Measurements from ENCODE around the gene DNAJB2. TPM values are rescaled to one million over a fixed set of nuclear protein-coding genes. Genes with fewer than 3 reads are reported as not detected.

The DNAJB2 gene
- total and polyA plus RNA-seq, 2 donors (not counting 3 experiments of a cell fraction or from before 2014, with no cell fraction given), result 30.4 to 35.0 TPM

DNA sequence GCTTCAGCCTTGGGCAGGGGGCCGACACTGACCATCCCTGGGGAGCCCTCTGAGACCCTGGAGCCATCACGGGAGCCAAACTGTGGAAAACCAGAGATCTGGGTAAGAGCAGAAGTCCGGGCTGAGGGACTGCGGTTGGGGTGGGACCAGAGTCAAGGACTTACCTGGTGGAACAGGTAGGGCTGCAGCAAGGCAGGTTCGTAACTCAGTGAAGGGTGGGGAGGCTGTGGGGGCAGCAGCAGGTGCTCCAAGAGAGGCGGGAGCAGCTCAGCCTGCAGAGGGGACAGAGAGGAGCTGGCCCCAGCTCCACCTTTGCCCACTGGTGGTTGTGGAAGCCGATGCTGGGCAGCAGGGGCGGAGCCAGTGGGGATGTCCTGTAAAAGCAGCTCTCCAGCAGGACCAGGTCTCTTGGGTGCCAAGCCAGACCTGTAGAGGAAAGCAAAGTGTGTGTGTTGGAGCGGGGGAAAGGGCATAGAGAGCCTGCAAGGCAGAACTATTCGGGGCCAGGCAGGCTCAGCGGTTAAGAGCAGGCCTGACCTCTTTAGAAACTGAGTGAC is 23.3 kb downstream of the DNAJB2 start:
- no peak for TF ChIP-seq JUN (IDR thresholded peaks at IDR 0.05; ENCODE audit: borderline replicate concordance, insufficient read depth, insufficient read length, low read depth)
- TF ChIP-seq, protein P1, sequence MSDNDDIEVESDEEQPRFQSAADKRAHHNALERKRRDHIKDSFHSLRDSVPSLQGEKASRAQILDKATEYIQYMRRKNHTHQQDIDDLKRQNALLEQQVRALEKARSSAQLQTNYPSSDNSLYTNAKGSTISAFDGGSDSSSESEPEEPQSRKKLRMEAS (IDR thresholded peaks at IDR 0.05; ENCODE audit: insufficient read depth, insufficient read length), result no peak
- no peak for TF ChIP-seq POLR2A (IDR thresholded peaks at IDR 0.05; ENCODE audit: low read depth, low read length)
- TF ChIP-seq EZH2 (IDR thresholded peaks at IDR 0.05; ENCODE audit: borderline replicate concordance, low read depth, low read length, severe bottlenecking), result no peak
- H3K36me3 ChIP-seq (ENCODE audit: control insufficient read depth in 2 of 2, extremely low read depth in 1 of 2, insufficient read depth in 2 of 2, low read length in 2 of 2), result no peaks in the 10 kb centered on the region
- ChIA-PET POLR2A (no interaction called here), CTCF (interaction anchor here (1.0 to 1.8 kb wide), 4 partner anchors 8 to 273 kb away, joined by 3 to 8 read pairs (median 4); no protein-coding TSS in a partner anchor)
- H3K79me2 ChIP-seq (ENCODE audit: control insufficient read depth, insufficient read depth, low read length), result no peaks in the 10 kb centered on the region
- no peak for FAIRE-seq
- DNase-seq (ENCODE audit: low read depth, low spot score), result no peak
- H3K27ac ChIP-seq (ENCODE audit: insufficient read depth, low read depth, low read length), result no peak overlapping the region
- H3K9me3 ChIP-seq (replicated peaks; ENCODE audit: control insufficient read depth, insufficient read depth, low read length), result no peaks in the 10 kb centered on the region
- no peaks in the 10 kb centered on the region for H3K4me1 ChIP-seq (ENCODE audit: control insufficient read depth, extremely low read depth, insufficient read depth, low read length)
- no peak overlapping the region for H3K9ac ChIP-seq (replicated peaks; ENCODE audit: extremely low read depth, insufficient read depth, low read length)
- H3K4me3 ChIP-seq (replicated peaks in 1 of 3; ENCODE audit: insufficient read depth in 1 of 3, low read depth in 1 of 3, low read length in 3 of 3), result no peak overlapping the region
- no peak overlapping the region for H2AFZ ChIP-seq (ENCODE audit: low read depth, low read length)
- BruUV-seq (replicated peaks), result no TSS peak
- H3K4me2 ChIP-seq (ENCODE audit: insufficient read depth, low read length), result no peak overlapping the region
- H4K20me1 ChIP-seq (replicated peaks; ENCODE audit: control insufficient read depth, extremely low read depth, insufficient read depth, low read length), result no peaks in the 10 kb centered on the region
- dilution Hi-C loops (cut with MboI; ENCODE audit: extremely low pct_ligation_motif_present, low sequenced_read_pairs), result no loop called here
- intact Hi-C loops (cut with micrococcal nuclease), result no loop called here
- H3K27me3 ChIP-seq (ENCODE audit: control insufficient read depth in 2 of 2, insufficient read depth in 2 of 2, low read length in 2 of 2), result peaks cover 7 to 15% of the 10 kb centered on the region in 2 experiments
- H3K9me1 ChIP-seq (replicated peaks; ENCODE audit: control insufficient read depth, extremely low read depth, insufficient read depth, low read length), result no peaks in the 10 kb centered on the region

DNA sequence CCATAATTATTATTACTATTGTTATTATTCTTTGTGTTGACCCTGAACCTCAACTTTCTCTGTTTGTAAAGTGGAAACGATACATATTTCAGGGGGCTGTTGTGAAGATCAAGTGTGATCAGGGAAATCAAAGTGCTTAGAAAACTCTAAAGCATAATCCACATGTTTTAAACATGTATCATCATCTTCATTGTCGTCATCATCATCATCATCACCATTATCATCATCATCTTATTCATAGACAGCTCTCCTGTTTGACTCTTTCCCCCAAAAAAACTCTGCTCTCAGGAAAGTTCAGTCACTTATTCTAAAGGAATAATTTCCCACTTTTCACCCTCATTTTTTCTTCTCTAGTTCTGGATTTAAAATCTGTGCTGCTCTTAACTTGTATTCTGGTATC is 25.1 kb downstream of the DNAJB2 start:
- H2AFZ ChIP-seq (ENCODE audit: low read depth, low read length), result no peak overlapping the region
- dilution Hi-C loops (cut with MboI; ENCODE audit: extremely low pct_ligation_motif_present, low sequenced_read_pairs), result no loop called here
- H3K4me2 ChIP-seq (ENCODE audit: insufficient read depth, low read length), result no peak overlapping the region
- ChIA-PET CTCF (interaction anchor here (1.2 to 1.8 kb wide), 2 partner anchors 9 to 25 kb away, joined by 3 to 8 read pairs; partner anchors contain the start of gene DNAJB2), POLR2A (no interaction called here)
- H3K9ac ChIP-seq (replicated peaks; ENCODE audit: extremely low read depth, insufficient read depth, low read length), result no peak overlapping the region
- BruUV-seq (replicated peaks), result no TSS peak
- intact Hi-C loops (cut with micrococcal nuclease), result no loop called here
- peaks cover 14 to 21% of the 10 kb centered on the region in 2 experiments for H3K27me3 ChIP-seq (ENCODE audit: control insufficient read depth in 2 of 2, insufficient read depth in 2 of 2, low read length in 2 of 2)
- DNase-seq (ENCODE audit: low read depth, low spot score), result no peak
- no peak for TF ChIP-seq FOS (IDR thresholded peaks at IDR 0.05; ENCODE audit: borderline replicate concordance, insufficient read depth, low read length)
- no peak for TF ChIP-seq EZH2 (IDR thresholded peaks at IDR 0.05; ENCODE audit: borderline replicate concordance, low read depth, low read length, severe bottlenecking)
- no peak for TF ChIP-seq JUN (IDR thresholded peaks at IDR 0.05; ENCODE audit: borderline replicate concordance, insufficient read depth, insufficient read length, low read depth)
- TF ChIP-seq POLR2A (IDR thresholded peaks at IDR 0.05; ENCODE audit: low read depth, low read length), result no peak
- no peak for TF ChIP-seq POLR2AphosphoS5 (IDR thresholded peaks at IDR 0.05; ENCODE audit: insufficient read depth, low read depth, low read length)
- TF ChIP-seq, protein P1 (IDR thresholded peaks at IDR 0.05; ENCODE audit: insufficient read depth, insufficient read length), result no peak
- TF ChIP-seq GATA2 (IDR thresholded peaks at IDR 0.05; ENCODE audit: insufficient read depth, insufficient read length, low read depth, low read length), result no peak
- TF ChIP-seq, protein P2, sequence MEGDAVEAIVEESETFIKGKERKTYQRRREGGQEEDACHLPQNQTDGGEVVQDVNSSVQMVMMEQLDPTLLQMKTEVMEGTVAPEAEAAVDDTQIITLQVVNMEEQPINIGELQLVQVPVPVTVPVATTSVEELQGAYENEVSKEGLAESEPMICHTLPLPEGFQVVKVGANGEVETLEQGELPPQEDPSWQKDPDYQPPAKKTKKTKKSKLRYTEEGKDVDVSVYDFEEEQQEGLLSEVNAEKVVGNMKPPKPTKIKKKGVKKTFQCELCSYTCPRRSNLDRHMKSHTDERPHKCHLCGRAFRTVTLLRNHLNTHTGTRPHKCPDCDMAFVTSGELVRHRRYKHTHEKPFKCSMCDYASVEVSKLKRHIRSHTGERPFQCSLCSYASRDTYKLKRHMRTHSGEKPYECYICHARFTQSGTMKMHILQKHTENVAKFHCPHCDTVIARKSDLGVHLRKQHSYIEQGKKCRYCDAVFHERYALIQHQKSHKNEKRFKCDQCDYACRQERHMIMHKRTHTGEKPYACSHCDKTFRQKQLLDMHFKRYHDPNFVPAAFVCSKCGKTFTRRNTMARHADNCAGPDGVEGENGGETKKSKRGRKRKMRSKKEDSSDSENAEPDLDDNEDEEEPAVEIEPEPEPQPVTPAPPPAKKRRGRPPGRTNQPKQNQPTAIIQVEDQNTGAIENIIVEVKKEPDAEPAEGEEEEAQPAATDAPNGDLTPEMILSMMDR (IDR thresholded peaks at IDR 0.05; ENCODE audit: extremely low read depth in 1 of 2, insufficient read depth in 1 of 2, low read depth in 1 of 2, low read length in 2 of 2), result no peak
- TF ChIP-seq MYC (IDR thresholded peaks at IDR 0.05; ENCODE audit: low read depth, low read length), result no peak
- H3K9me1 ChIP-seq (replicated peaks; ENCODE audit: control insufficient read depth, extremely low read depth, insufficient read depth, low read length), result no peaks in the 10 kb centered on the region
- H3K9me3 ChIP-seq (replicated peaks; ENCODE audit: control insufficient read depth, insufficient read depth, low read length), result no peaks in the 10 kb centered on the region
- no peaks in the 10 kb centered on the region for H3K36me3 ChIP-seq (ENCODE audit: control insufficient read depth in 2 of 2, extremely low read depth in 1 of 2, insufficient read depth in 2 of 2, low read length in 2 of 2)
- no peak overlapping the region for H3K27ac ChIP-seq (ENCODE audit: insufficient read depth, low read depth, low read length)
- H3K79me2 ChIP-seq (ENCODE audit: control insufficient read depth, insufficient read depth, low read length), result no peaks in the 10 kb centered on the region
- no peak for FAIRE-seq
- no peaks in the 10 kb centered on the region for H4K20me1 ChIP-seq (replicated peaks; ENCODE audit: control insufficient read depth, extremely low read depth, insufficient read depth, low read length)
- no peak overlapping the region for H3K4me3 ChIP-seq (replicated peaks in 1 of 3; ENCODE audit: insufficient read depth in 1 of 3, low read depth in 1 of 3, low read length in 3 of 3)
- no peaks in the 10 kb centered on the region for H3K4me1 ChIP-seq (ENCODE audit: control insufficient read depth, extremely low read depth, insufficient read depth, low read length)

Data from endothelial cell of umbilical vein (primary cell).